ENCODE measurements around the gene SAMD1.

DNA sequence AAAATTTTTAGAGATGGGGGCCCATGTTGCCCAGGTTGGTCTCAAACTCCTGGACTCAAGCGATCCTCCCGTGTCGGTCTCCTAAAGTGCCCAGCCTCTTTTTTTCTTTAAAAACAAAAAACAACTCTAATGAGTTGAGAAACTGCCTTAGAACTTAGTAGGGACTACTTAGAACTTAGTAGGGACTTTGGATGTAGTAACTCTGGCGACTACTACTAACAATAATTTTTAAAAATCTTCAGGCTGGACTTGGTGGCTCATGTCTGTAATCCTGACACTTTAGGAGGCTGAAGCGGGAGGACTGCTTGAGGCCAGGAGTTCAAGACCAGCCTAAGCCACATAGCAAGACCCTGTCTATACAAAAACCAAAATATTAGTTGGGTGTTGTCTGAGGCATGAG lies 4.5 kb downstream of the SAMD1 start:
- TF ChIP-seq, protein P1, sequence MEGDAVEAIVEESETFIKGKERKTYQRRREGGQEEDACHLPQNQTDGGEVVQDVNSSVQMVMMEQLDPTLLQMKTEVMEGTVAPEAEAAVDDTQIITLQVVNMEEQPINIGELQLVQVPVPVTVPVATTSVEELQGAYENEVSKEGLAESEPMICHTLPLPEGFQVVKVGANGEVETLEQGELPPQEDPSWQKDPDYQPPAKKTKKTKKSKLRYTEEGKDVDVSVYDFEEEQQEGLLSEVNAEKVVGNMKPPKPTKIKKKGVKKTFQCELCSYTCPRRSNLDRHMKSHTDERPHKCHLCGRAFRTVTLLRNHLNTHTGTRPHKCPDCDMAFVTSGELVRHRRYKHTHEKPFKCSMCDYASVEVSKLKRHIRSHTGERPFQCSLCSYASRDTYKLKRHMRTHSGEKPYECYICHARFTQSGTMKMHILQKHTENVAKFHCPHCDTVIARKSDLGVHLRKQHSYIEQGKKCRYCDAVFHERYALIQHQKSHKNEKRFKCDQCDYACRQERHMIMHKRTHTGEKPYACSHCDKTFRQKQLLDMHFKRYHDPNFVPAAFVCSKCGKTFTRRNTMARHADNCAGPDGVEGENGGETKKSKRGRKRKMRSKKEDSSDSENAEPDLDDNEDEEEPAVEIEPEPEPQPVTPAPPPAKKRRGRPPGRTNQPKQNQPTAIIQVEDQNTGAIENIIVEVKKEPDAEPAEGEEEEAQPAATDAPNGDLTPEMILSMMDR (IDR thresholded peaks at IDR 0.05; ENCODE audit: insufficient read depth, low read length), result no peak
- no peak for TF ChIP-seq REST (IDR thresholded peaks at IDR 0.05; ENCODE audit: insufficient replicate concordance, low read depth)
- TF ChIP-seq POLR2AphosphoS5 (IDR thresholded peaks at IDR 0.05; ENCODE audit: low read depth), result no peak

Measured in HL-60 (cell line).